Astrocyte (in vitro differentiated cells and primary cell): Measurements from ENCODE around the gene BTBD6. TPM values are rescaled to one million over a fixed set of nuclear protein-coding genes. Genes with fewer than 3 reads are reported as not detected.

ENCODE experiments used
- DNase-seq: peaks from one replicate; pipeline ENCODE4 v3.0.0-alpha.2; 2010; ENCODE audit warnings: low read depth
- FAIRE-seq: peaks from 2 replicates; lab custom pipeline; 2011; peaks lifted over from hg19 to GRCh38; lab: Jason Lieb, UNC
- H2AFZ ChIP-seq: 2 replicates; pipeline ENCODE4 v1.6.0; 2012; ENCODE audit warnings: low read depth, low read length, inconsistent platforms
- H3K27ac ChIP-seq: 2 replicates; pipeline ENCODE4 v1.5.1; 2011; ENCODE audit warnings: low read depth, low read length, inconsistent platforms
- H3K27me3 ChIP-seq: 2 replicates; pipeline ENCODE4 v1.6.0; 2011; ENCODE audit warnings: low read length, inconsistent platforms; ENCODE audit not compliant: insufficient read depth
- H3K36me3 ChIP-seq: 2 replicates; pipeline ENCODE4 v1.5.1; 2011; ENCODE audit warnings: low read length, inconsistent platforms; ENCODE audit not compliant: insufficient read depth
- H3K4me1 ChIP-seq: 2 replicates; pipeline ENCODE4 v1.5.1; 2011; ENCODE audit warnings: low read length, inconsistent platforms; ENCODE audit not compliant: insufficient read depth
- H3K4me2 ChIP-seq: 2 replicates; pipeline ENCODE4 v1.6.0; 2012; ENCODE audit warnings: low read length, inconsistent platforms
- H3K4me3 ChIP-seq: 2 replicates; pipeline ENCODE4 v1.5.1; 2011; ENCODE audit warnings: low read depth, mild to moderate bottlenecking, low read length, inconsistent platforms; ENCODE audit not compliant: insufficient read depth
- H3K79me2 ChIP-seq: 2 replicates; pipeline ENCODE4 v1.6.0; 2012; ENCODE audit warnings: mild to moderate bottlenecking, low read length, inconsistent platforms; ENCODE audit not compliant: insufficient read depth
- H3K9ac ChIP-seq: 2 replicates; pipeline ENCODE4 v1.6.0; 2012; ENCODE audit warnings: mild to moderate bottlenecking, low read length, inconsistent platforms
- H3K9me3 ChIP-seq: 2 replicates; pipeline ENCODE4 v1.5.1; 2012; ENCODE audit warnings: low read depth, mild to moderate bottlenecking, low read length, inconsistent platforms; ENCODE audit not compliant: insufficient read depth
- H4K20me1 ChIP-seq: 2 replicates; pipeline ENCODE4 v1.6.0; 2012; ENCODE audit warnings: low read length, inconsistent platforms; ENCODE audit not compliant: insufficient read depth
- H3K27ac Mint-ChIP-seq: one replicate; pipeline ENCODE4 v1.8.0; 2021; ENCODE audit warnings: mild to moderate bottlenecking, mixed read lengths; ENCODE audit not compliant: unreplicated experiment
- H3K27me3 Mint-ChIP-seq: one replicate; pipeline ENCODE4 v1.8.0; 2021; ENCODE audit warnings: low read depth, mixed read lengths; ENCODE audit not compliant: unreplicated experiment
- H3K36me3 Mint-ChIP-seq: one replicate; pipeline ENCODE4 v1.8.0; 2021; ENCODE audit warnings: low read depth, mixed read lengths; ENCODE audit not compliant: unreplicated experiment
- H3K4me1 Mint-ChIP-seq: one replicate; pipeline ENCODE4 v1.8.0; 2021; ENCODE audit warnings: low read depth, mixed read lengths; ENCODE audit not compliant: unreplicated experiment
- H3K4me3 Mint-ChIP-seq: one replicate; pipeline ENCODE4 v1.8.0; 2021; ENCODE audit warnings: mild to moderate bottlenecking, moderate library complexity, mixed read lengths; ENCODE audit not compliant: unreplicated experiment
- H3K9me3 Mint-ChIP-seq: one replicate; pipeline ENCODE4 v1.8.0; 2021; ENCODE audit warnings: mild to moderate bottlenecking, mixed read lengths; ENCODE audit not compliant: unreplicated experiment
- CTCF ChIP-seq: IDR thresholded peaks from 2 replicates; pipeline ENCODE4 v1.5.1; 2011; ENCODE audit warnings: low read depth, mild to moderate bottlenecking, inconsistent platforms, low read length, moderate library complexity; ENCODE audit not compliant: insufficient read depth
- EZH2 ChIP-seq: IDR thresholded peaks from 2 replicates; pipeline ENCODE4 v1.6.1; 2012; ENCODE audit warnings: mild to moderate bottlenecking, low read length, inconsistent platforms; ENCODE audit not compliant: insufficient read depth
- total RNA-seq: library from RNA; stranded (reverse); gene quantifications from 2 replicates; pipeline ENCODE4 v1.2.1, GENCODE V29; 2021

Gene BTBD6
- total RNA-seq, 1 donor from 2014 or later, result 25.1 TPM

- no peaks in the 10 kb centered on the region for H3K9me3 Mint-ChIP-seq
- H3K4me2 ChIP-seq, result no peak overlapping the region
- H3K36me3 ChIP-seq, result no peaks in the 10 kb centered on the region
- no peak overlapping the region for H3K4me3 Mint-ChIP-seq
- FAIRE-seq (no peak), DNase-seq (no peak)
- H4K20me1 ChIP-seq, result peaks cover 30% of the 10 kb centered on the region
- H2AFZ ChIP-seq, result no peak overlapping the region
- no peaks in the 10 kb centered on the region for H3K27me3 Mint-ChIP-seq
- no peaks in the 10 kb centered on the region for H3K4me1 ChIP-seq
- H3K9me3 ChIP-seq, result no peaks in the 10 kb centered on the region
- H3K4me3 ChIP-seq, result no peak overlapping the region
- H3K9ac ChIP-seq, result no peak overlapping the region
- no peaks in the 10 kb centered on the region for H3K27me3 ChIP-seq
- peaks cover 11% of the 10 kb centered on the region for H3K79me2 ChIP-seq
- H3K36me3 Mint-ChIP-seq, result peaks cover 2% of the 10 kb centered on the region
- H3K27ac ChIP-seq, result no peak overlapping the region
- no peak for TF ChIP-seq CTCF
- TF ChIP-seq EZH2, result no peak
- H3K27ac Mint-ChIP-seq, result no peak overlapping the region
- H3K4me1 Mint-ChIP-seq, result no peaks in the 10 kb centered on the region
Observed at GRCh38 chr14:105212541-105213300, 35.6 kb upstream of the BTBD6 start.

- Histone ChIP-seq H3K4me3 (no peak overlapping the region), H2AFZ (no peak overlapping the region), H3K27me3 (no peaks in the 10 kb centered on the region), H3K4me1 (no peaks in the 10 kb centered on the region), H4K20me1 (peaks cover 30% of the 10 kb centered on the region), H3K36me3 (no peaks in the 10 kb centered on the region), H3K9me3 (no peaks in the 10 kb centered on the region), H3K79me2 (peaks cover 11% of the 10 kb centered on the region), H3K27ac (no peak overlapping the region), H3K4me2 (no peak overlapping the region), H3K9ac (no peak overlapping the region)
- Mint-ChIP-seq H3K27me3 (no peaks in the 10 kb centered on the region), H3K27ac (no peak overlapping the region), H3K4me3 (no peak overlapping the region), H3K9me3 (no peaks in the 10 kb centered on the region), H3K4me1 (no peaks in the 10 kb centered on the region), H3K36me3 (peaks cover 2% of the 10 kb centered on the region)
- no peak for FAIRE-seq
- TF ChIP-seq CTCF (no peak), EZH2 (no peak)
- DNase-seq, result no peak
Observed at GRCh38 chr14:105213361-105213760, 35.0 kb upstream of the BTBD6 start.

- Histone ChIP-seq H3K27ac (no peak overlapping the region), H3K4me2 (no peak overlapping the region), H2AFZ (no peak overlapping the region), H4K20me1 (peaks cover 30% of the 10 kb centered on the region), H3K9me3 (no peaks in the 10 kb centered on the region), H3K79me2 (peaks cover 11% of the 10 kb centered on the region), H3K27me3 (no peaks in the 10 kb centered on the region), H3K4me1 (no peaks in the 10 kb centered on the region), H3K9ac (no peak overlapping the region), H3K4me3 (no peak overlapping the region), H3K36me3 (no peaks in the 10 kb centered on the region)
- no peak overlapping the region for H3K4me3 Mint-ChIP-seq
- no peak overlapping the region for H3K27ac Mint-ChIP-seq
- TF ChIP-seq CTCF (no peak), EZH2 (no peak)
- no peaks in the 10 kb centered on the region for H3K9me3 Mint-ChIP-seq
- DNase-seq (no peak), FAIRE-seq (no peak)
- H3K27me3 Mint-ChIP-seq, result no peaks in the 10 kb centered on the region
- H3K4me1 Mint-ChIP-seq, result no peaks in the 10 kb centered on the region
- peaks cover 2% of the 10 kb centered on the region for H3K36me3 Mint-ChIP-seq
Observed at GRCh38 chr14:105214324-105214915, 33.9 kb upstream of the BTBD6 start.
